MM.1S (cell line): Measurements from ENCODE around the gene ABTB2.
"Not testable (repeated sequence)": the region's sequence is repeated elsewhere in the genome, so short reads cannot be mapped to it uniquely, and the experiment has no call there.

Experiments
- CTCF ChIP-seq: fragments of 300-600 bp; sonication (generic); IDR thresholded peaks from 2 replicates; pipeline ENCODE4 v1.5.1; 2016; ENCODE audit warnings: antibody characterized with exemption, low read length, mixed read lengths
- EZH2 ChIP-seq: fragments of 300-600 bp; sonication (generic); optimal IDR thresholded peaks from 2 replicates; pipeline ENCODE3; 2017; ENCODE audit warnings: low read depth, mild to moderate bottlenecking, antibody characterized with exemption, low read length, mixed read lengths
- EZH2phosphoT487 ChIP-seq: fragments of 300-600 bp; sonication (generic); IDR thresholded peaks from 2 replicates; pipeline ENCODE4 v1.6.1; 2018; ENCODE audit warnings: antibody characterized with exemption, low read length

GRCh38 chr11:34180814-34181165 is 177.0 kb downstream of the ABTB2 start:
- TF ChIP-seq CTCF, EZH2phosphoT487, EZH2: not testable (repeated sequence)
